IMR-90 (cell line): ENCODE measurements around the gene PRR36.

Experiments used
- BHLHE40 ChIP-seq: fragments of 150-350 bp; IDR thresholded peaks from 2 replicates; pipeline ENCODE4 v1.6.1; 2016; ENCODE audit warnings: mild to moderate bottlenecking, low read depth, low read length
- CEBPB ChIP-seq: IDR thresholded peaks from 2 replicates; pipeline ENCODE4 v1.6.1; 2012; ENCODE audit warnings: low read depth, low read length, improper control_type of control experiment
- CHD1 ChIP-seq: IDR thresholded peaks from 2 replicates; pipeline ENCODE4 v1.6.1; 2012; ENCODE audit warnings: low read depth, low read length, improper control_type of control experiment
- CTCF ChIP-seq: conservative IDR thresholded peaks from 2 replicates; pipeline ENCODE4 v1.5.1; 2012; ENCODE audit warnings: mild to moderate bottlenecking, low read depth, low read length, improper control_type of control experiment
- MAFK ChIP-seq: IDR thresholded peaks from 2 replicates; pipeline ENCODE4 v1.6.1; 2012; ENCODE audit warnings: low read depth, low read length, improper control_type of control experiment
- MXI1 ChIP-seq: IDR thresholded peaks from 2 replicates; pipeline ENCODE4 v1.6.1; 2012; ENCODE audit warnings: low read depth, mild to moderate bottlenecking, low read length, moderate library complexity, borderline replicate concordance
- NFE2L2 ChIP-seq: fragments of 150-350 bp; IDR thresholded peaks from 2 replicates; pipeline ENCODE4 v1.6.1; 2016; ENCODE audit warnings: low read depth, mild to moderate bottlenecking, low read length
- POLR2A ChIP-seq: IDR thresholded peaks from 2 replicates; pipeline ENCODE4 v1.6.1; 2012; ENCODE audit warnings: mild to moderate bottlenecking, low read depth, low read length
- RAD21 ChIP-seq: IDR thresholded peaks from 2 replicates; pipeline ENCODE4 v1.6.1; 2012; ENCODE audit warnings: low read length, improper control_type of control experiment
- RCOR1 ChIP-seq: IDR thresholded peaks from 2 replicates; pipeline ENCODE4 v1.6.1; 2012; ENCODE audit warnings: mild to moderate bottlenecking, low read length, improper control_type of control experiment; ENCODE audit not compliant: insufficient replicate concordance
- RFX5 ChIP-seq: IDR thresholded peaks from 2 replicates; pipeline ENCODE4 v1.8.0; 2012; ENCODE audit warnings: low read depth, mild to moderate bottlenecking, low read length, moderate library complexity
- TF ChIP-seq, protein P1 (sequence below): fragments of 150-350 bp; IDR thresholded peaks from 2 replicates; pipeline ENCODE4 v1.6.1; 2017; ENCODE audit warnings: mild to moderate bottlenecking, antibody characterized with exemption, low read length, low read depth
- TF ChIP-seq, protein P2 (sequence below): fragments of 150-350 bp; IDR thresholded peaks from 2 replicates; pipeline ENCODE4 v1.6.1; 2016; ENCODE audit warnings: low read depth, mild to moderate bottlenecking, low read length, moderate library complexity, borderline replicate concordance

DNA sequence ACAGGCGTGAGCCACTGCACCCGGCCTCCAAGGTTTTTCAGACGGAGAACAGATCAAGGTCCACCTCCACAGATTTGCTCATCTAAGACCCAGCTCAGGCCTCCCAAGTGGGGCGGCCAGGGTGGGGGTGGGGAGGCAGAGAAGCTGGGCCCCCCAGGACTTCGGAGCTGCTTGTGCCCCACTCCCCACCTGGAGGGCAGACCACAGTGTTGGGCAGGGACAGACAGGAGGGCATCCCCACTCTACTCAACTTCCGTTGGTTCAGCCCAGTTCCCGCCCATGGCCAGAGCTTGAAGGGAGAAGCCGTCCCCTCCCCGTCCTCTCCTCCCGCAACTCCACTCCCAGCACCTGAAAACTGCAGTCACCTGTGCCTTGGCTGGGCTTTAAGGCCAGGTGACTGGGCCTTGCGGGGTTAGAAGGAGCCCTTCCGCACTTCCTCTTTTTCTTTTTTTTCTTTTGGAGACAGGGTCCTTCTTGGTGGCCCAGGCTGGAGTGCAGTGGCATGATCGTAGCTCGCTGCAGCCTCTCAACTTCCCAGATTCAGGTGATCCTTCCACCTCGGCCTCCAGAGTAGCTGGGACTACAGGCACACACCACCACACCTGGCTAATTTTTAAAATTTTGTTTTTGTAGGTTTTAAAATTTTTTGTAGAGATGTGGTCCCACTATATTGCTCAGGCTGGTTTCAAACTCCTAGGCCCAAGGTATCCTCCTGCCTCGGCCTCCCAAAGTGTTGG lies 13.4 kb upstream of the PRR36 start:
- no peak for TF ChIP-seq CTCF
- no peak for TF ChIP-seq RCOR1
- TF ChIP-seq, protein P1, sequence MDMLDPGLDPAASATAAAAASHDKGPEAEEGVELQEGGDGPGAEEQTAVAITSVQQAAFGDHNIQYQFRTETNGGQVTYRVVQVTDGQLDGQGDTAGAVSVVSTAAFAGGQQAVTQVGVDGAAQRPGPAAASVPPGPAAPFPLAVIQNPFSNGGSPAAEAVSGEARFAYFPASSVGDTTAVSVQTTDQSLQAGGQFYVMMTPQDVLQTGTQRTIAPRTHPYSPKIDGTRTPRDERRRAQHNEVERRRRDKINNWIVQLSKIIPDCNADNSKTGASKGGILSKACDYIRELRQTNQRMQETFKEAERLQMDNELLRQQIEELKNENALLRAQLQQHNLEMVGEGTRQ: no peak
- TF ChIP-seq MXI1: no peak
- no peak for TF ChIP-seq CEBPB
- no peak for TF ChIP-seq CHD1
- TF ChIP-seq POLR2A: no peak
- TF ChIP-seq RAD21: no peak
- no peak for TF ChIP-seq BHLHE40
- TF ChIP-seq, protein P2, sequence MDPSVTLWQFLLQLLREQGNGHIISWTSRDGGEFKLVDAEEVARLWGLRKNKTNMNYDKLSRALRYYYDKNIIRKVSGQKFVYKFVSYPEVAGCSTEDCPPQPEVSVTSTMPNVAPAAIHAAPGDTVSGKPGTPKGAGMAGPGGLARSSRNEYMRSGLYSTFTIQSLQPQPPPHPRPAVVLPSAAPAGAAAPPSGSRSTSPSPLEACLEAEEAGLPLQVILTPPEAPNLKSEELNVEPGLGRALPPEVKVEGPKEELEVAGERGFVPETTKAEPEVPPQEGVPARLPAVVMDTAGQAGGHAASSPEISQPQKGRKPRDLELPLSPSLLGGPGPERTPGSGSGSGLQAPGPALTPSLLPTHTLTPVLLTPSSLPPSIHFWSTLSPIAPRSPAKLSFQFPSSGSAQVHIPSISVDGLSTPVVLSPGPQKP: no peak
- no peak for TF ChIP-seq NFE2L2
- TF ChIP-seq RFX5: no peak
- no peak for TF ChIP-seq MAFK
